Measurements from ENCODE around the gene PARD6B. TPM values are rescaled to one million over a fixed set of nuclear protein-coding genes. Genes with fewer than 3 reads are reported as not detected.

PARD6B gene
- total RNA-seq, 1 experiment from 2014 or later: 41.3 TPM

GRCh38 chr20:50762045-50762422, 30.7 kb downstream of the PARD6B start:
- peak overlapping the region; percentile 92 for H3K27ac ChIP-seq (ENCODE audit: low read depth, low read length)
- peak overlapping the region; percentile 64 for H3K4me2 ChIP-seq (ENCODE audit: low read length)
- no peaks in the 10 kb centered on the region for H3K27me3 ChIP-seq (ENCODE audit: insufficient read depth, low read length)
- H3K9me2 ChIP-seq (ENCODE audit: insufficient read depth): no peaks in the 10 kb centered on the region
- TSS peak; percentile 67 for BruUV-seq (replicated peaks)
- DNase-seq (ENCODE audit: low read depth, low spot score) (no peak), ATAC-seq (peak; percentile 15)
- no peak overlapping the region for H2AFZ ChIP-seq (ENCODE audit: low read depth, low read length, poor library complexity, severe bottlenecking)
- RAD21 ChIA-PET (ENCODE audit: low non-redundant PET in 1 of 2, low total read pairs in 2 of 2, uncharacterized antibody in 2 of 2, unreplicated experiment in 2 of 2): no interaction called here
- peak overlapping the region; percentile 62 for H3K9ac ChIP-seq (ENCODE audit: low read length)
- CTCF ChIA-PET: interaction anchor here (0.7 to 5.2 kb wide), 2 partner anchors 12 to 84 kb away, joined by 4 to 27 read pairs; no protein-coding TSS in a partner anchor
- H3K4me1 ChIP-seq (ENCODE audit: control insufficient read depth in 1 of 2, insufficient read depth in 2 of 2, low read length in 2 of 2): peaks cover 69 to 98% of the 10 kb centered on the region in 2 experiments
- no peaks in the 10 kb centered on the region for H4K20me1 ChIP-seq (ENCODE audit: insufficient read depth)
- no peaks in the 10 kb centered on the region for H3K79me2 ChIP-seq (ENCODE audit: insufficient read depth, low read length)
- no peaks in the 10 kb centered on the region for H3K9me3 ChIP-seq (ENCODE audit: control insufficient read depth in 1 of 2, insufficient read depth in 1 of 2, low read depth in 1 of 2, low read length in 2 of 2)
- TF ChIP-seq SIN3A (IDR thresholded peaks at IDR 0.05; ENCODE audit: low read depth) (peak; percentile 16; the same call in 1 of the 2 replicates), RAD21 (IDR thresholded peaks at IDR 0.05; ENCODE audit: low read depth) (0 out of 2 replicates have a peak, but pooled peaks have one; percentile 16), EGR1 (IDR thresholded peaks at IDR 0.05; ENCODE audit: low read depth) (peak; percentile 77), EZH2phosphoT487 (IDR thresholded peaks at IDR 0.05; ENCODE audit: borderline replicate concordance) (no peak), POLR2A (IDR thresholded peaks at IDR 0.05; ENCODE audit: borderline replicate concordance, extremely low read depth, insufficient read depth, insufficient read length) (no peak), SRF (IDR thresholded peaks at IDR 0.05; ENCODE audit: low read depth) (no peak)
- no peaks in the 10 kb centered on the region for H3K36me3 ChIP-seq (ENCODE audit: control insufficient read depth in 1 of 2, insufficient read depth in 2 of 2, low read length in 2 of 2)
- POLR2A ChIA-PET: interaction anchor here (0.7 to 1.9 kb wide), 6 partner anchors 9 to 37 kb away, joined by 3 to 5 read pairs (median 4); no protein-coding TSS in a partner anchor
- intact Hi-C loops (cut with micrococcal nuclease): loop anchor here (2.0 kb wide), 1 partner anchor 31 kb away; the partner anchor contains the start of gene PARD6B
- H3K4me3 ChIP-seq (replicated peaks in 1 of 2; ENCODE audit: low read depth in 1 of 2, low read length in 2 of 2): peak overlapping the region; percentile 11 to 21

- peak overlapping the region in 1 of 2 experiments; percentile 21; a peak in 3 of 4 replicates for H3K4me3 ChIP-seq (replicated peaks in 1 of 2; ENCODE audit: low read depth in 1 of 2, low read length in 2 of 2)
Measured at GRCh38 chr20:50762435-50763220, 31.2 kb downstream of the PARD6B start.

More at GRCh38 chr20:50762435-50763220, 31.2 kb downstream of the PARD6B start:
- Histone ChIP-seq H3K9me3 (ENCODE audit: control insufficient read depth in 1 of 2, insufficient read depth in 1 of 2, low read depth in 1 of 2, low read length in 2 of 2) (no peaks in the 10 kb centered on the region), H3K9ac (ENCODE audit: low read length) (peak overlapping the region; percentile 62), H3K4me1 (ENCODE audit: control insufficient read depth in 1 of 2, insufficient read depth in 2 of 2, low read length in 2 of 2) (peaks cover 63 to 96% of the 10 kb centered on the region in 2 experiments), H4K20me1 (ENCODE audit: insufficient read depth) (no peaks in the 10 kb centered on the region), H3K9me2 (ENCODE audit: insufficient read depth) (no peaks in the 10 kb centered on the region), H2AFZ (ENCODE audit: low read depth, low read length, poor library complexity, severe bottlenecking) (no peak overlapping the region), H3K36me3 (ENCODE audit: control insufficient read depth in 1 of 2, insufficient read depth in 2 of 2, low read length in 2 of 2) (no peaks in the 10 kb centered on the region), H3K27ac (ENCODE audit: low read depth, low read length) (peak overlapping the region; percentile 92), H3K27me3 (ENCODE audit: insufficient read depth, low read length) (no peaks in the 10 kb centered on the region), H3K79me2 (ENCODE audit: insufficient read depth, low read length) (no peaks in the 10 kb centered on the region), H3K4me2 (ENCODE audit: low read length) (peak overlapping the region; percentile 64)
- intact Hi-C loops (cut with micrococcal nuclease): loop anchor here (2.0 kb wide), 1 partner anchor 32 kb away; the partner anchor contains the start of gene PARD6B
- peak; percentile 87 for TF ChIP-seq CEBPB (IDR thresholded peaks at IDR 0.05; ENCODE audit: low read depth)
- TF ChIP-seq JUND (IDR thresholded peaks at IDR 0.05): peak; percentile 65
- TF ChIP-seq POLR2AphosphoS5 (IDR thresholded peaks at IDR 0.05; ENCODE audit: low read depth, low read length): no peak
- TF ChIP-seq RAD21 (IDR thresholded peaks at IDR 0.05; ENCODE audit: low read depth): no peak
- peak; percentile 74 for TF ChIP-seq FOSL1 (IDR thresholded peaks at IDR 0.05; ENCODE audit: low read depth)
- peak; percentile 54; the same call in 1 of the 2 replicates for TF ChIP-seq SP1 (IDR thresholded peaks at IDR 0.05; ENCODE audit: low read depth)
- no peak for TF ChIP-seq EZH2phosphoT487 (IDR thresholded peaks at IDR 0.05; ENCODE audit: borderline replicate concordance)
- TF ChIP-seq MAX (IDR thresholded peaks at IDR 0.05): peak; percentile 67
- TF ChIP-seq REST (IDR thresholded peaks at IDR 0.05; ENCODE audit: low read depth): no peak
- 0 out of 2 replicates have a peak, but pooled peaks have one; percentile 44 for TF ChIP-seq CBX3 (IDR thresholded peaks at IDR 0.05; ENCODE audit: low read depth)
- TF ChIP-seq ATF3 (IDR thresholded peaks at IDR 0.05): no peak
- no peak for TF ChIP-seq ELF1 (IDR thresholded peaks at IDR 0.05; ENCODE audit: borderline replicate concordance, low read depth)
- CTCF ChIA-PET: interaction anchor here (0.7 to 5.2 kb wide), 3 partner anchors 13 to 84 kb away, joined by 4 to 27 read pairs (median 4); partner anchors contain the start of gene BCAS4
- BruUV-seq (replicated peaks): no TSS peak
- POLR2A ChIA-PET: interaction anchor here (0.7 to 1.9 kb wide), 6 partner anchors 11 to 38 kb away, joined by 3 to 5 read pairs (median 4); no protein-coding TSS in a partner anchor
- DNase-seq (ENCODE audit: low read depth, low spot score) (no peak), ATAC-seq (peak; percentile 35)
- RAD21 ChIA-PET (ENCODE audit: low non-redundant PET in 1 of 2, low total read pairs in 2 of 2, uncharacterized antibody in 2 of 2, unreplicated experiment in 2 of 2): interaction anchor here in 1 of 2 experiments (1.0 kb wide), 1 partner anchor 25 kb away, joined by 3 read pairs; no protein-coding TSS in a partner anchor

All from HCT116 (cell line).